ENCODE measurements around the gene CDK16. TPM values are rescaled to one million over a fixed set of nuclear protein-coding genes. Genes with fewer than 3 reads are reported as not detected.

Gene CDK16
- polyA plus RNA-seq, 4 donors = 107 to 122 (median 117) TPM

DNA sequence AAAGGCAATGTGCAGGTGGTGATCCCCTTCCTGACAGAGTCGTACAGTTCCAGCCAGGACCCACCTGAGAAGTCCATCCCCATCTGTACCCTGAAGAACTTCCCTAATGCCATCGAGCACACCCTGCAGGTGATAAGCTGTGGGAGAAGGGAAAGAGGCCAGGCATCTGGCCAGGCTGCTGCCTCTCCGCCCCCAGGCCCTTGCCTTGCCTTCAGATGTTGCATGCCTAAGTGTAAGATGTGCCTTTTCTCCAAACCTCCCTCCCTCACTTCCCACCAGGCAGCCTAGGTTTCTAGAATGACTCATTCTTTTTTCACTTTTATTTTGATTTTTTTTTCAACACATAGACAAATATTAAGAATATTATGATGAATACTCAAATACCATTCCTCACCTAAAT, 12.2 kb upstream of the CDK16 start:
- DNase-seq (ENCODE audit: low read depth in 4 of 4, low spot score in 3 of 4) = no peak

DNA sequence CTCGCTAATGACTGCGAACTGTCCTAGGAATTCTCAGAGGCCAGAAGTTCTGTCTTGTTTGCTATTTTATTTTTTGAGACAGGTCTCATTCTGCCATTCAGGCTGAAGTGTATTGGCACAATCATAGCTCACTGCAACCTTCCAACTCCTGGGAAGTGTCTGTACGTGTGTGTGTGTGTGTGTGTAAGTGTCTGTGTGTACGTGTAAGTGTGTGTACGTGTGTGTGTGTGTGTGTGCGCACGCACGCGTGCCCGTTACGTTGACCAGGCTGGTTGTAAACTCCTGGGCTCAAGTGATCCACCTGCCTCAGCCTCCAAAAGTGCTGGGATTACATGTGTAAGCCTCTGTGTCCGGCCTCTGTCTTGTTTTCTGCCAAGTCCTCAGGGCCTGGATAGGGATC, 10.4 kb upstream of the CDK16 start:
- no peak for DNase-seq (ENCODE audit: low read depth in 4 of 4, low spot score in 3 of 4)

DNA sequence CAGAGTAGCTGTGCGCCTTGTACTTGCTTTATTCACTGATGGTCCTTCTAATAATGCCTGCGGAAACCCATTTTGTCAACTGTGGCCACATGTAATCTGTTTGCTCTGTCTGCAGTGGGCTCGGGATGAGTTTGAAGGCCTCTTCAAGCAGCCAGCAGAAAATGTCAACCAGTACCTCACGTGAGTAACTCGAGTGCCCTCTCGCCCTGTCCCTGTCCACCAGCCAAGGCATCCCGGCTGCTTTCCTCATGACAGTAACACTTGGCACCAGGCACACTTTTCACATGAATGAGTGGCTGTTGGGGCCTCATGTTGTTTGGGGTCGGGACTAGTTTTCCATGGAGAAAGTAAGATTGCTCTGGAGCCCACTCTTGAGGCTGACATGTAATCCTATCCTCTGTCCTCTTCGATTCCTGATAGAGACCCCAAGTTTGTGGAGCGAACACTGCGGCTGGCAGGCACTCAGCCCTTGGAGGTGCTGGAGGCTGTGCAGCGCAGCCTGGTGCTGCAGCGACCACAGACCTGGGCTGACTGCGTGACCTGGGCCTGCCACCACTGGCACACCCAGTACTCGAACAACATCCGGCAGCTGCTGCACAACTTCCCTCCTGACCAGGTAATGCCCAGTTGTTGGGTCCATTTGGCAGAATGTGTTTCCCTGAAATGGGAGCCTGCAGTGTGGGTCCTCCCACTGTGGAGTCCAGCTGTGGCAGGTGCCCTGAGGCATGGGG, 8.8 kb upstream of the CDK16 start:
- no peak for DNase-seq (ENCODE audit: low read depth in 4 of 4, low spot score in 3 of 4)

DNA sequence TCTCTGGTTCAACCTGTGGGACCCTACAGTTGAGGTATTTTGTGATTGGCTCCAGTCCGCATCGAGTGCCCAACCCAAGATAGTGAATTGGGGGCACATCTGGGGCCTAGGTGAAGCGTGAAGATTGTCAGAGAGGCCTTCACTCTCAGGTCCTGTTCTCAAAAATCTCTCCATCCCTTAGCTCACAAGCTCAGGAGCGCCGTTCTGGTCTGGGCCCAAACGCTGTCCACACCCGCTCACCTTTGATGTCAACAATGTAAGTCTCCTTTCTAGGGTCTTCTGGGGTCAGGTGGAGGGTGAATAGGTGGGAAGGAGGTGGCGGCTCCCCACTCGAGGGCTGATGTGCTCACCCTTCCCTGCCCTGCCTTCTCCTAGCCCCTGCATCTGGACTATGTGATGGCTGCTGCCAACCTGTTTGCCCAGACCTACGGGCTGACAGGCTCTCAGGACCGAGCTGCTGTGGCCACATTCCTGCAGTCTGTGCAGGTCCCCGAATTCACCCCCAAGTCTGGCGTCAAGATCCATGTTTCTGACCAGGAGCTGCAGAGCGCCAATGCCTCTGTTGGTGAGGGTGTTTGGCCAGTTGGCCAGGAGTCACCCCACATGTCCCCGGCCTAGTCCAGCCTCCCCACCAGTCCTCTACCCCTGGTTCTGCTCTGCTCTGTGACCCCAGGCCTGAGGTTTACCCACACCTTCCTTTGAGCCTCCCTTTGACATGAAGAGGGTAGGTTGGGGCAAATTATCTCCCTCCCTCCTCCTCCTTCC, 7.6 kb upstream of the CDK16 start:
- no peak for DNase-seq (ENCODE audit: low read depth in 4 of 4, low spot score in 3 of 4)

GRCh38 chrX:47212381-47213293, 5.8 kb upstream of the CDK16 start:
- DNase-seq (ENCODE audit: low read depth in 4 of 4, low spot score in 3 of 4) = no peak

DNA sequence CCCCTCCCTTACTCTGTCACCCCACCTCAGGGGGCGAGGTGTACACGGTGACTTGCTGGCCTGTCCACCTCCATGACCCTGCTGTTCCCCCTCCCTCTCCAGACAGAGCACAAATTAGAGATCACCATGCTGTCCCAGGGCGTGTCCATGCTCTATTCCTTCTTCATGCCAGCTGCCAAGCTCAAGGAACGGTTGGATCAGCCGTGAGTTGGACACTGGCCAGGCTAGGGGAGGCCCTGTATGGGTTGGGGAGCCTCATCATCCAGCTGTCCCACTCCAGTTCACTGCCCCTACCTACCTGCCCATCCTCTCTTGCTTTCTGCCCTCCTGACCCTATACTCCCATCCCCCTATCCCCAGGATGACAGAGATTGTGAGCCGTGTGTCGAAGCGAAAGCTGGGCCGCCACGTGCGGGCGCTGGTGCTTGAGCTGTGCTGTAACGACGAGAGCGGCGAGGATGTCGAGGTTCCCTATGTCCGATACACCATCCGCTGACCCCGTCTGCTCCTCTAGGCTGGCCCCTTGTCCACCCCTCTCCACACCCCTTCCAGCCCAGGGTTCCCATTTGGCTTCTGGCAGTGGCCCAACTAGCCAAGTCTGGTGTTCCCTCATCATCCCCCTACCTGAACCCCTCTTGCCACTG, 3.9 kb upstream of the CDK16 start:
- DNase-seq (ENCODE audit: low read depth in 4 of 4, low spot score in 3 of 4) = no peak

DNA sequence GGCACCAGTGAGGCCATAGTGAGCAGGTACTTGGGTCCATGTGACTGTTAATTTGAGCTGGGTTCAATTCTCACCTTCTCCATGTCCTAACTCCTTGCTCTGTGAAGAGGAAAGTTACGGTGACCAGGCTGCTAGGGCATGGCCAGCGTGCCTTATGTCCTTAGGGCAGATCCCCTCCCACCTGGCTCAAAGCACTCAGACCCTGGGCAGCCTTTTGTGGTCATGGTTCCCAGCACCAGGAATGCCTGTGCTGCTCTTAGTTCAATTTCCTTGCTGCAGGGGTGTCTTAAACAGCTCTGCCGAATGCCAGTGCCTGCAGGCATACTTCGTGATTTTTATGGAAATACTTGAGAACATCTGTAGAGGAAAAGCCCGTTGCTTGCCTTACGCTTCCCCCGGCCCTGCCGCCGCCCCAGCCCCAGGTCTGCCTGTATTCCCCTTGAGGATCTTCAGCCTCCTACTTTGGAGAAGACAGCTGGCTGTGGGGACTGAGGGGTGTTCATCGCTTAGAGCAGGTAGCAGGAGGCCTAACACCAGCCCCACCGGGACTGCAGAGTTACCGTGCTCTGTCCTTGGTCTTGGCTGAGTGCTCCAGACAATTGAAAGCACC, 3.1 kb upstream of the CDK16 start:
- no peak for DNase-seq (ENCODE audit: low read depth in 4 of 4, low spot score in 3 of 4)

DNA sequence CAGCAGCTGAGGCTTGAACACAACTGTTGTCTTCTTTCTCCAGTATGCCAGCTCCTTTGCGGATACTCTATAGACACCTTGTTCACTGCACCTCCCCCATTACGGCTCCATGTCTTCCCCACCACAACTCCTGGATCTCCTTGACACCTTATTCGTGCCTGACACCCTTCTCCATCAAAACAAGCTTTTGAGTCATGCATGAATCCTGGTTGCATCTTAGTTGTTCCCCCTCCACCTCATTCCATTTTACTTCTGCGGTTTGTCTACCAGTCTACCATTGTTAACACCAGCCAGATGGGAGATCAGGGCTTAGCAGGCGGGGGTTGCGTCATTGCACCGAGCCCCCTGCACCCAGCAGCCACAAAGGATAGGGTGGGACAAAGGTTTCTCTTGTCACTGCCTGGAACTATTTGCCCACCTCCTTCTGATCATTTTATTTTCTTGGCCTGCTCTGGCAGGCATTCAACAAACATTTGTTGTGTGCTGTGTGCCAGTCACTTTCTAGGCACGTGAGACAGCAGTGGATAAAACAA, 2.0 kb upstream of the CDK16 start:
- no peak for DNase-seq (ENCODE audit: low read depth in 4 of 4, low spot score in 3 of 4)

DNA sequence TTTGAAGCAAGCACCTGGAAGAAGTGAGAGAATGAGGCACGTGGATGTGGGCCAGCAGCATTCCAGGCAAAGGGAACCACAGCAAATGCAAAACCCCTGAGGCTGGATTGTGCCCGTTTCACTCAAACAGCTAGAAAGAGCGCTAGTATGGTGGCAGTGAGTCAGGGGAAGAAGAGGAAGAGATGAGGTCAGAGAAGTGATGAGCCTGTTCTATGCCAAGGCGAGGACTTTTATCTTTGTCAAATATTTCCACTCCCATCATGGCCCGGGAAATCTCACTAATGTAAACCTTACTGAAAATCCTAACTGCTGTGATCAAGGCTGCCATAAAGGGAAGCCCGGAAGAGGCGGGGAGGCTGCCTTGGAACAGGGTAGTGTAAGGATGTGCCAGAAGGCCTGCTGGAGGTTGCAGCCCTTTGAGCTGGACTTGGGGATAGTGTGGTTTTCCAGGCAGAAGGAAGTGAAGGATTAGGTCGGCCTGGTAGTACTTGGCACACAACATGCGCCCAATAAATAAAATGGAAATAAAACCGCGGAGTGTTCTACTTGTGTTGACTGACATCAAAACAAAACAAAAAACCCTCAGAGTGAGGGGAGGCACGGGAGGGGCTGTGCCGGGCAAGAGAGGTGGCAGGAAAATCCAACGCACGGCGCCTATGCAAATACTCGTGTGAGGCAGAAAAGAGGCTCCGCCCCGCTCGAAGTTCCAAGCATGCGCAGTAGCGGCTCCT, 1.2 kb upstream of the CDK16 start:
- DNase-seq (ENCODE audit: low read depth in 4 of 4, low spot score in 3 of 4) = no peak

- DNase-seq (ENCODE audit: low read depth in 4 of 4, low spot score in 3 of 4) = peak; percentile 86 to 95 (median 95)
Observed at GRCh38 chrX:47217852-47218279, 615 bp upstream of the CDK16 start.

GRCh38 chrX:47218920-47219815, 687 bp downstream of the CDK16 start:
- no peak for DNase-seq (ENCODE audit: low read depth in 4 of 4, low spot score in 3 of 4)

GRCh38 chrX:47221756-47222155, 3.3 kb downstream of the CDK16 start:
- DNase-seq (ENCODE audit: low read depth in 4 of 4, low spot score in 3 of 4) = no peak

DNA sequence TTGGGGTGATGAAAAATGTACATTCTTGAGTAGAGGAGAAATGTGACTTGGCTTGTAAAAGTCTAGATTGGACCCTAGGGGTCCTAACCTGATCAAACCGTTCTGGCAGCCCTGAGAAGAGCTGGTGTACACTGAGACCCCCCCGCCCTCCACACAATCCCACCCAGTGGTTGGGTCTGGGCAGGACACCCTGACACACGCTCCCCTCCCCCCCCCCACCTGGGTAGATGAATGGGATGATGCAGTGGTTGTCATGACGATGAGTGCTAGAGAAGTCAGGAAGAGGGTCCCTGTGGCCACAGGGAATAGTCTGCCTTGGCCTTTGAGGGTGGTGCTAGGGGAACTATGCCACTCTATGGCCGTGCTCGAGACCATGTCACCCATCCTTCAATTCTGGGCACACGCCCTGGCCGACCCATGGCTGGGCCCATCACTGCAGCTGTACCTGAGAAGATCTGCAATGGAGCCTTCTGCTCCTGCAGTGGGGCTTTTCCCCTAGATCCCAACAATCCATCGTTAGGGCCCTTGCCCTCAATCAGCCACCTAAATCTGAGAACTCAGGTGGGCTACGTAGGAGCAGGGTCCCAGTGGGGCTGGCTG, 4.4 kb downstream of the CDK16 start:
- DNase-seq (ENCODE audit: low read depth in 4 of 4, low spot score in 3 of 4) = no peak

DNA sequence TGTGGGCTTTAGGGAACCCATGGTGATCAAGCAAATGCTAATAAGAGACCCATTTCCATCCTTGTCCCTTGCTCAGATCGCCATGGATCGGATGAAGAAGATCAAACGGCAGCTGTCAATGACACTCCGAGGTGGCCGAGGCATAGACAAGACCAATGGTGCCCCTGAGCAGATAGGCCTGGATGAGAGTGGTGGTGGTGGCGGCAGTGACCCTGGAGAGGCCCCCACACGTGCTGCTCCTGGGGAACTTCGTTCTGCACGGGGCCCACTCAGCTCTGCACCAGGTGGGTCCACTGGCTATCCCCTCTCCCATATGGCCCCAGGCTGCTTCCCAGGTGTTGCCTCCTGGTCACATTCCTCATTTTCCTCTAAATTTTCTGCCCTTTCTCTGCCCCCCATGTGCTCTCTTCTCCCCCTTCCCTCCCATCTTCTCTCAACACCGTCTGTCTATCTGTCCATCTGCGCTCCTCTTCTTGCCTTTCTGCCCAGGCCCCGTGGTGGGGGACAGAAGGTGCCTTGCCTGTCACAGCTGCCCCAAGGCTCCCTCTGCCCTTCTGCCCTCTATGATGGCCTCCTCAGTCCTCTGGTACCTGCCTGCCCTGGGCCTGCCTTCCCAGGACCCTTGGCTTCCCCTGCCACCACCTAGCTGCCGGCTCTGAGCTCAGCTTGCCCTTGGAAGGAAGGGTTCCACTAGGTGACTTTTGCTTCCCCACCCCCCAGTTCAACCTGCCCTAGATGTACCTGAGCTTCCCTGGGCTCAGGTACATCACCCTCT, 5.2 kb downstream of the CDK16 start:
- no peak for DNase-seq (ENCODE audit: low read depth in 4 of 4, low spot score in 3 of 4)

DNA sequence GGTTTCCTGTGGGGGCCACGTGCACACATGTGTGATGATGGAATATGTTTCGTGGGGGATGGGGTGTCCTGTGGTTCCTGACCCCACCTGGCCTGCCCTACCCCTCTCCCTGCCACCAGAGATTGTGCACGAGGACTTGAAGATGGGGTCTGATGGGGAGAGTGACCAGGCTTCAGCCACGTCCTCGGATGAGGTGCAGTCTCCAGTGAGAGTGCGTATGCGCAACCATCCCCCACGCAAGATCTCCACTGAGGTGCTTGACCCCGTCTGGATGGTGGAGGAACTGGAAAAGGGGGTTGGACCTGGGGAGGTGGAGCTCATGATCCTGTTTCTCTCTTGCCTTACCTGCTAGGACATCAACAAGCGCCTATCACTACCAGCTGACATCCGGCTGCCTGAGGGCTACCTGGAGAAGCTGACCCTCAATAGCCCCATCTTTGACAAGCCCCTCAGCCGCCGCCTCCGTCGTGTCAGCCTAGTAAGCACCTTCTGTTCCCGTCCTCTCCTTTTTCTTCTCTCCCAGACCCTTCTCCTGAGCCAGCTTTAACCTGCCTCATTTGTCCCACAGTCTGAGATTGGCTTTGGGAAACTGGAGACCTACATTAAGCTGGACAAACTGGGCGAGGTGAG, 5.9 kb downstream of the CDK16 start:
- DNase-seq (ENCODE audit: low read depth in 4 of 4, low spot score in 3 of 4) = no peak

GRCh38 chrX:47224896-47225290, 6.4 kb downstream of the CDK16 start:
- DNase-seq (ENCODE audit: low read depth in 4 of 4, low spot score in 3 of 4) = no peak

DNA sequence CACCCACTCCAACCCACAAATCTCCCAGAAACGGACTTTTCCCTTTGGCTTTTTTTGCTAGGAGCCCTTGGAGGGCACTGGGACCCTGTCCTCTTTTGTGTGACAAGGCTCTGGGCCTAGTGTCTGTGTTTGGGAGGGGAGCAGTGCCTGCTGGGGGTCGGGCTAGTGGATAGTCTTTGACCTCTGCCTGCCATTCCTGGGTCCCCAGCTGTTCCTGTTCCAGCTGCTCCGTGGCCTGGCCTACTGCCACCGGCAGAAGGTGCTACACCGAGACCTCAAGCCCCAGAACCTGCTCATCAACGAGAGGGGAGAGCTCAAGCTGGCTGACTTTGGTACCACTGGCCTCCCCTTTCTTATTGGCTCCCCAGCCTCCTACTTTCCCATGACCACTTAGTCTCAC, 7.6 kb downstream of the CDK16 start:
- no peak for DNase-seq (ENCODE audit: low read depth in 4 of 4, low spot score in 3 of 4)

Measured in right renal pelvis (tissue), 4 donors.